SU-DHL-6 (cell line): ENCODE measurements around the gene EVI5L.
"Not testable (repeated sequence)": the region's sequence is repeated elsewhere in the genome, so short reads cannot be mapped to it uniquely, and the experiment has no call there.

Source experiments
- H2AFZ ChIP-seq: fragments of 200-600 bp; sonication (generic); 2 replicates; pipeline ENCODE4 v1.6.1; 2014; ENCODE audit warnings: low read depth, mild to moderate bottlenecking, moderate library complexity, mixed read lengths, antibody characterized with exemption, low read length; ENCODE audit not compliant: severe bottlenecking
- H3F3A ChIP-seq: fragments of 200-600 bp; shearing (Covaris generic); 2 replicates; pipeline ENCODE4 v1.6.0; 2016; ENCODE audit warnings: antibody characterized with exemption, mild to moderate bottlenecking; ENCODE audit not compliant: insufficient read depth
- H3K27ac ChIP-seq: fragments of 200-600 bp; sonication (generic); 2 replicates; pipeline ENCODE4 v1.5.1; 2016; ENCODE audit warnings: low read depth, mild to moderate bottlenecking, low read length, moderate library complexity, mixed read lengths
- H3K27me3 ChIP-seq: fragments of 200-600 bp; sonication (generic), shearing (Covaris generic); 2 replicates; pipeline ENCODE4 v1.6.0; 2014; ENCODE audit warnings: mild to moderate bottlenecking, low read length
- H3K36me3 ChIP-seq: fragments of 200-600 bp; sonication (generic); 2 replicates; pipeline ENCODE4 v1.6.1; 2014; ENCODE audit warnings: mild to moderate bottlenecking, low read length, mixed read lengths
- H3K4me2 ChIP-seq: fragments of 300-600, 200-600 bp; shearing (Covaris generic), sonication (generic); 2 replicates; pipeline ENCODE4 v1.6.0; 2014; ENCODE audit warnings: low read length, low read depth, mild to moderate bottlenecking; ENCODE audit not compliant: poor library complexity, severe bottlenecking
- H3K4me3 ChIP-seq: fragments of 200-600 bp; sonication (generic); 2 replicates; pipeline ENCODE4 v1.5.1; 2014; ENCODE audit warnings: antibody characterized with exemption, low read length, mild to moderate bottlenecking, mixed read lengths; ENCODE audit not compliant: insufficient read depth, poor library complexity, severe bottlenecking
- H3K79me2 ChIP-seq: fragments of 200-600 bp; sonication (generic); 2 replicates; pipeline ENCODE4 v1.6.1; 2014; ENCODE audit warnings: mild to moderate bottlenecking, low read length, moderate library complexity; ENCODE audit not compliant: insufficient read depth
- H3K9ac ChIP-seq: fragments of 200-600 bp; sonication (generic); 2 replicates; pipeline ENCODE4 v1.7.0; 2014; ENCODE audit warnings: mild to moderate bottlenecking, low read length
- H3K9me2 ChIP-seq: fragments of 200-600 bp; sonication (generic); replicated peaks from 2 replicates; pipeline ENCODE4 v1.6.1; 2014; ENCODE audit warnings: low read length; ENCODE audit not compliant: insufficient read depth
- H3K9me3 ChIP-seq: fragments of 200-600 bp; sonication (generic); 2 replicates; pipeline ENCODE4 v1.6.1; 2014; ENCODE audit warnings: low read length, mixed read lengths; ENCODE audit not compliant: insufficient read depth
- H4K20me1 ChIP-seq: fragments of 200-600 bp; sonication (generic); 2 replicates; pipeline ENCODE4 v1.6.1; 2014; ENCODE audit warnings: low read depth, mild to moderate bottlenecking, antibody characterized with exemption, low read length, moderate library complexity, mixed read lengths
- EZH2phosphoT487 ChIP-seq: fragments of 200-600 bp; sonication (generic), shearing (Covaris generic); conservative IDR thresholded peaks from 2 replicates; pipeline ENCODE4 v1.6.1; 2018; ENCODE audit warnings: mild to moderate bottlenecking, antibody characterized with exemption, low read length, moderate library complexity, mixed read lengths
- TF ChIP-seq, protein P1 (sequence below): fragments of 200-600 bp; sonication (generic); IDR thresholded peaks from one replicate; pipeline ENCODE4 v1.5.1; 2017; ENCODE audit warnings: antibody characterized with exemption, mild to moderate bottlenecking, low read length, moderate library complexity; ENCODE audit not compliant: insufficient read depth, poor library complexity, severe bottlenecking

EVI5L gene

DNA sequence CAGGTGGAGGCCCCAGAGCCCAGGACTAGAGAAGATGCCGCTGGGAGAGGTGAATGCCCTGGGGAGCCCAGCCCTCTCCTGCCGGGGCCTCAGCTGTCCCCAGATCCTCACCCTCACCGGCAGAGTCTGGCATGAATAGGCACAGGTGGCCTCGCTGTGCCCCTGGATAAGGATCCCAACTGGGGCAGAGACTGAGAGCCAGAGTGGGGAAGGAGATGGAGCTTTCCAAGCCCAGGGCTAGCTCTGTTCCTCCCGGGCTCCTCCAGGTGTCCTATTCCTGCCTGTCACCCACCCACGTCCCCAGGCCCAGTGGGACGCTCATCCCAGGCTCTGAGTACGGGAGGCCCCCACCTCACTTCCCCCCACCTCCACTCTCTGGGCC is 27.7 kb downstream of the EVI5L start:
- Histone ChIP-seq H3K36me3 (no peaks in the 10 kb centered on the region), H3K9me3 (no peaks in the 10 kb centered on the region), H3K9ac (no peak overlapping the region), H3K27me3 (no peaks in the 10 kb centered on the region), H3F3A (no peaks in the 10 kb centered on the region), H3K79me2 (no peaks in the 10 kb centered on the region), H3K9me2 (no peaks in the 10 kb centered on the region), H3K27ac (no peak overlapping the region), H3K4me3 (no peak overlapping the region), H2AFZ (no peak overlapping the region), H4K20me1 (no peaks in the 10 kb centered on the region), H3K4me2 (no peak overlapping the region)
- TF ChIP-seq, protein P1, sequence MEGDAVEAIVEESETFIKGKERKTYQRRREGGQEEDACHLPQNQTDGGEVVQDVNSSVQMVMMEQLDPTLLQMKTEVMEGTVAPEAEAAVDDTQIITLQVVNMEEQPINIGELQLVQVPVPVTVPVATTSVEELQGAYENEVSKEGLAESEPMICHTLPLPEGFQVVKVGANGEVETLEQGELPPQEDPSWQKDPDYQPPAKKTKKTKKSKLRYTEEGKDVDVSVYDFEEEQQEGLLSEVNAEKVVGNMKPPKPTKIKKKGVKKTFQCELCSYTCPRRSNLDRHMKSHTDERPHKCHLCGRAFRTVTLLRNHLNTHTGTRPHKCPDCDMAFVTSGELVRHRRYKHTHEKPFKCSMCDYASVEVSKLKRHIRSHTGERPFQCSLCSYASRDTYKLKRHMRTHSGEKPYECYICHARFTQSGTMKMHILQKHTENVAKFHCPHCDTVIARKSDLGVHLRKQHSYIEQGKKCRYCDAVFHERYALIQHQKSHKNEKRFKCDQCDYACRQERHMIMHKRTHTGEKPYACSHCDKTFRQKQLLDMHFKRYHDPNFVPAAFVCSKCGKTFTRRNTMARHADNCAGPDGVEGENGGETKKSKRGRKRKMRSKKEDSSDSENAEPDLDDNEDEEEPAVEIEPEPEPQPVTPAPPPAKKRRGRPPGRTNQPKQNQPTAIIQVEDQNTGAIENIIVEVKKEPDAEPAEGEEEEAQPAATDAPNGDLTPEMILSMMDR = no peak
- no peak for TF ChIP-seq EZH2phosphoT487

DNA sequence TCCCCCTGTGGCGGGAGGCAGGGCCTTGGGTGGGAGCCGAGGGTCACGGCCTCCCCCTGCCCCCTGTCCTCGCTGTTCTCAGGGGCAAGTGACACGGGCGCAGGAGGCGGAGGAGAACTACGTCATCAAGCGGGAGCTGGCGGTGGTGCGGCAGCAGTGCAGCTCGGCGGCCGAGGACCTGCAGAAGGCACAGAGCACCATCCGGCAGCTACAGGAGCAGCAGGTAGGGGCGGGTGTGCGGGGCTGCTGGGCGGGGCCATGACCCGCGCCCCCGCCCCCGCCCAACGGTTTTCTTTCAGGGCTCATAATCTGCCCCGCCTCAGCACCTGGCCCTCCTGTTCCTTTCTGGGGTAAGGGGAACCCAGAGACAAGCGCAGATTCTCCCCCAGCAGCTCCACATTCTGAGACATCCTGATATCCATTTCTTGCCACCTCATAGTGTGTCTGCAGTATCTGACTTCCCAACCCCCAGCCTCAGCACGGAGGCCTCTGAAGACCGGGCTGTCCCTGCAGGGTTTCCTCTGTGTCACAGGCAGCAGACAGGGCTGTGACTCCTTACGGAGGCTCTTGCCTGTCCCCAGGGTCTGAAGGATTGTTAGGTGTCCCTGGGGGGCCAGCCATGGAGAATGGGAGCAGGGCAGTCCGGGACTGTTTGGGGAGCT is 28.2 kb downstream of the EVI5L start:
- Histone ChIP-seq H3K9me3 (no peaks in the 10 kb centered on the region), H3F3A (no peaks in the 10 kb centered on the region), H3K27ac (no peak overlapping the region), H3K4me2 (no peak overlapping the region), H3K9ac (no peak overlapping the region), H3K36me3 (no peaks in the 10 kb centered on the region), H3K4me3 (no peak overlapping the region), H3K79me2 (no peaks in the 10 kb centered on the region), H3K27me3 (no peaks in the 10 kb centered on the region), H3K9me2 (no peaks in the 10 kb centered on the region), H4K20me1 (no peaks in the 10 kb centered on the region), H2AFZ (no peak overlapping the region)
- no peak for TF ChIP-seq EZH2phosphoT487
- TF ChIP-seq, protein P1 = no peak

DNA sequence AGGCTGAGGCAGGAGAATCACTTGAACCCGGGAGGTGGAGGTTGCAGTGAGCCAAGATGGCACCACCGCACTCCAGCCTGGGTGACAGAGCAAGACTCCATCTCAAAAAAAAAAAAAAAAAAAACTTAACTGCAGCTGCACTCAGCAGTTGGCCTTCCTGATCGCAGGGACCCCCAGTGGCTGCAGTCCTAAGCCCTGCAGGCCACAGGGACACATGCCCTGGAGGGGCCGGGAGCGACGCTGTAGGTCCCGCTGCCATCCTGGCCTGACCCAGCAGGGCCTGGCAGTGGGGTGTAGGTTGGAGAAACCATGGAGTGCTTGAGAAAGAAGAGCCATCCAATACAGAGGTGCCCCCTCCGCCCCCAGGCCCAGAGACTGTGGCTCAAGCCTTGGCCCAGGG is 29.1 kb downstream of the EVI5L start:
- H3K27me3 ChIP-seq, H3K4me3 ChIP-seq: not testable (repeated sequence)

DNA sequence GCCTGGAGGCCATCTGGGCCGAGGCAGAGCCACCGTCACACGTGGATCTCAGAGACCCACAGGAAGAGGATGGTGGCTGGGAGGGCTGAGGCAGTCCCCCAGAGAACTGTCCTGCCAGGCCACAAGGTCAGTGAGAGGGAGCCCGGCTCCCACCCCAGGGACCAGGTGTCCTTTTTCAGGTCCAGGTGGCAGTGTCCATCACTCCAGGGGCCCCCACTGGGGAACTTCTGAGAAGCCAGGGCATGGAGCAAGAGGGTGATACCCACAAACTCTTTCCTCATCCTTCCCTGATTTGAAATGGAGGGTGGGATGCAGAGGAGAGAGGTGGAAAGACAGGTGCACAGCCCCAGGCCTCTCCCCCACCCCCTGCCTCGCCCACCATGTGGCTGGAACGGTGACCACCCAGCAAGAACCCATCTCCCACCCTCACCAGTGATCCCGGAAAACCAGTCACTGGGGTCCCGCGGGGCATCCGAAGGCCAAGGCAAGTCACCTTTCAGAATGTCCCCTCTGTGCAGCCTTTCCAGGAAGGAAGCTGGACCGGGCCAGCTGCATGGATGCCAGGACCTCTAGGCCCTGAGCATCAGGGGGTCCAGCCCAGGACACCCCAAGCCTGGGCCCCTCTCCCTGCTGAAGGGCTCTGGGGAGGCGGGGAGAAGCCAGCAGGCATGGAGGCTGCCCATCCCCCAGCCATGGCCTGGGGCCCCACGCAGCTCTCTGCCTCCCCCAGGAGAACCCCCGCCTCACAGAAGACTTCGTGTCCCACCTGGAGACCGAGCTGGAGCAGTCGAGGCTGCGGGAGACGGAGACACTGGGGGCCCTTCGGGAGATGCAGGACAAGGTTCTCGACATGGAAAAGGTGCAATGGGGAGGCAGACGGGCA is 30.1 kb downstream of the EVI5L start:
- Histone ChIP-seq H3K4me2 (no peak overlapping the region), H3K36me3 (no peaks in the 10 kb centered on the region), H3K9me3 (no peaks in the 10 kb centered on the region), H3F3A (no peaks in the 10 kb centered on the region), H3K9me2 (no peaks in the 10 kb centered on the region), H3K27ac (no peak overlapping the region), H3K4me3 (no peak overlapping the region), H3K27me3 (no peaks in the 10 kb centered on the region), H2AFZ (no peak overlapping the region), H3K79me2 (no peaks in the 10 kb centered on the region), H4K20me1 (no peaks in the 10 kb centered on the region), H3K9ac (no peak overlapping the region)
- no peak for TF ChIP-seq EZH2phosphoT487
- TF ChIP-seq, protein P1 = no peak

More for the DNA sequence above, 29.1 kb downstream of the EVI5L start:
- H3K9ac ChIP-seq, H3K4me2 ChIP-seq, H3K9me3 ChIP-seq, H4K20me1 ChIP-seq, H3K9me2 ChIP-seq, H3K36me3 ChIP-seq, H2AFZ ChIP-seq, H3F3A ChIP-seq, H3K79me2 ChIP-seq, H3K27ac ChIP-seq: not testable (repeated sequence)
